K562 (cell line): ENCODE data around the gene PKD2. TPM values are rescaled to one million over a fixed set of nuclear protein-coding genes. Genes with fewer than 3 reads are reported as not detected.

Experiments used
- ATAC-seq: fragments of 200-7000 bp; cut with Tn5 transposase; 3 replicates; pipeline ENCODE4 v1.9.1; 2020; ENCODE audit warnings: moderate library complexity
- BruUV-seq: library from RNA; stranded (reverse); fragments of 400-500 nt; replicated peaks from 2 replicates; lab custom pipeline; 2021; lab: Mats Ljungman, UMichigan
- CTCF ChIA-PET: fragments of 300-600 bp; formaldehyde crosslinking; extraction: SDS; loops from one replicate; lab custom pipeline; 2021; ENCODE audit warnings: low intra/inter-chr PET ratio; lab: Yijun Ruan, JAX
- POLR2A ChIA-PET: fragments of 300-600, 350-650 bp; sonication (Branson Sonifier 250); formaldehyde crosslinking; extraction: SDS; loops from one replicate; lab custom pipeline; 2021; ENCODE audit warnings: antibody characterized with exemption, inconsistent platforms; lab: Yijun Ruan, JAX
- DNase-seq, 4 experiments: peaks; one replicate each; pipeline versions ENCODE4 v3.0.0 to v3.0.0-alpha.2; 2011 to 2018; ENCODE audit warnings: low spot score in 3 of 4, mixed read lengths in 3 of 4; ENCODE audit errors: extremely low read depth in 1 of 4
- FAIRE-seq: peaks from 2 replicates; lab custom pipeline; 2011; peaks lifted over from hg19 to GRCh38; lab: Jason Lieb, UNC
- H2AFZ ChIP-seq: 2 replicates; pipeline ENCODE4 v1.6.0; 2011; ENCODE audit warnings: low read depth, low read length, control low read depth, inconsistent platforms
- H3K27ac ChIP-seq: fragments of 200-600 bp; 3 replicates; pipeline ENCODE4 v1.8.0; 2011; ENCODE audit warnings: low read depth, mild to moderate bottlenecking, control low read depth, inconsistent platforms, low read length, moderate library complexity, mixed read lengths; ENCODE audit errors: extremely low read depth
- H3K27me3 ChIP-seq, 2 experiments: fragments of 300-600 bp in 1 of 2; 2 replicates in 1 of 2; 3 replicates in 1 of 2; pipeline versions ENCODE4 v1.6.0 to v1.8.0; 2011; ENCODE audit warnings: inconsistent platforms in 2 of 2, low read length in 2 of 2, mild to moderate bottlenecking in 1 of 2, mixed read lengths in 1 of 2, moderate library complexity in 1 of 2; ENCODE audit not compliant: control insufficient read depth in 2 of 2, insufficient read depth in 2 of 2
- H3K36me3 ChIP-seq: fragments of 300-600 bp; 3 replicates; pipeline ENCODE4 v1.8.0; 2011; ENCODE audit warnings: mild to moderate bottlenecking, low read length, inconsistent platforms; ENCODE audit not compliant: control insufficient read depth, insufficient read depth
- H3K4me1 ChIP-seq, 2 experiments: fragments of 200-600 bp in 1 of 2; replicated peaks in 1 of 2; 2 replicates in 1 of 2; 3 replicates in 1 of 2; pipeline versions ENCODE4 v1.5.1 to v1.8.0; 2011; ENCODE audit warnings: inconsistent platforms in 2 of 2, low read length in 2 of 2, mild to moderate bottlenecking in 1 of 2, mixed read lengths in 1 of 2, moderate library complexity in 1 of 2; ENCODE audit not compliant: control insufficient read depth in 2 of 2, insufficient read depth in 2 of 2
- H3K4me2 ChIP-seq: 2 replicates; pipeline ENCODE4 v1.6.1; 2011; ENCODE audit warnings: low read length, control low read depth, inconsistent platforms, mixed read lengths; ENCODE audit not compliant: insufficient read depth
- H3K4me3 ChIP-seq: fragments of 200-600 bp; sonication (generic), shearing (Covaris generic); 2 replicates; pipeline ENCODE4 v1.5.1; 2016; ENCODE audit warnings: control low read depth, inconsistent platforms
- H3K79me2 ChIP-seq: fragments of 200-600 bp; 3 replicates; pipeline ENCODE4 v1.8.0; 2011; ENCODE audit warnings: low read length, inconsistent platforms; ENCODE audit not compliant: control insufficient read depth, insufficient read depth
- H3K9ac ChIP-seq, 2 experiments: 2 replicates each; pipeline versions ENCODE4 v1.6.0 to v1.6.1; 2011; ENCODE audit warnings: low read depth in 2 of 2, low read length in 2 of 2, control low read depth in 1 of 2, inconsistent platforms in 1 of 2, mild to moderate bottlenecking in 1 of 2, mixed read lengths in 1 of 2; ENCODE audit not compliant: insufficient read depth in 1 of 2
- H3K9me1 ChIP-seq: one replicate; pipeline ENCODE4 v1.6.0; 2011; ENCODE audit warnings: inconsistent platforms, mild to moderate bottlenecking, low read length, moderate library complexity; ENCODE audit not compliant: control insufficient read depth, insufficient read depth
- H3K9me3 ChIP-seq: replicated peaks from 2 replicates; pipeline ENCODE4 v1.5.1; 2011; ENCODE audit warnings: low read depth, low read length, inconsistent platforms; ENCODE audit not compliant: control insufficient read depth, insufficient read depth
- H4K20me1 ChIP-seq: replicated peaks from 2 replicates; pipeline ENCODE4 v1.6.1; 2011; ENCODE audit warnings: low read length, inconsistent platforms, mixed read lengths; ENCODE audit not compliant: control insufficient read depth, insufficient read depth
- E4F1 ChIP-seq: fragments of 250-450 bp; sonication (Bioruptor Pico); IDR thresholded peaks from 2 replicates; pipeline ENCODE4 v1.5.0; 2021; ENCODE audit warnings: mild to moderate bottlenecking, borderline replicate concordance
- GABPB1 ChIP-seq: sonication (generic); formaldehyde crosslinking; IDR thresholded peaks from 2 replicates; pipeline ENCODE4 v1.8.0; 2022; ENCODE audit warnings: mild to moderate bottlenecking, missing genetic modification reagents
- SREBF1 ChIP-seq: fragments of 150-350 bp; IDR thresholded peaks from 2 replicates; pipeline ENCODE4 v1.6.1; 2014; ENCODE audit warnings: antibody characterized with exemption, low read depth, low read length, borderline replicate concordance
- ZNF778 ChIP-seq: fragments of 450-650 bp; formaldehyde crosslinking; IDR thresholded peaks from 2 replicates; pipeline ENCODE4 v1.4.0; 2020; ENCODE audit warnings: mild to moderate bottlenecking, moderate library complexity
- WGBS: fragments of 100-300 bp; shearing (Covaris generic); methylation state at CpG from one replicate; pipeline ENCODE4 v1.1.6; 2016; ENCODE audit warnings: low coverage, mixed read lengths; ENCODE audit not compliant: insufficient coverage; ENCODE audit errors: missing lambda C conversion rate; 5-methylcytosine and 5-hydroxymethylcytosine counted together
- in situ Hi-C: fragments of 300-500 bp; cut with MboI; formaldehyde crosslinking; loops from 4 replicates; pipeline ENCODE4 v1.15.0; 2018; ENCODE audit warnings: inconsistent platforms, mixed read lengths
- intact Hi-C: fragments of 100-400 bp; cut with micrococcal nuclease; formaldehyde crosslinking; loops from 2 replicates; pipeline ENCODE4 v1.14.2; 2022
- polyA plus RNA-seq, 8 experiments: library from polyadenylated mRNA; depleted of rRNA in 4 of 8; stranded (reverse) in 5 of 8; unstranded in 3 of 8; fragments of >200 nt; fragmentation: Nextera tagmentation in 2 of 8; fragmentation: Illumina TruSeq in 1 of 8; extraction: Ambion mirVana in 2 of 8; extraction: Trizol in 1 of 8; gene quantifications; 2 replicates each; pipeline versions ENCODE4 v1.2.1 to v1.2.3, GENCODE V29; 2011 to 2014; ENCODE audit warnings: inconsistent platforms in 1 of 8, missing spikeins in 1 of 8
- total RNA-seq, 7 experiments: library from RNA; depleted of rRNA in 6 of 7; stranded (reverse); fragments of >200 nt in 6 of 7; fragmentation: Illumina TruSeq in 2 of 7; extraction: Trizol in 2 of 7; gene quantifications; 2 replicates each; pipeline versions ENCODE4 v1.2.1 to v1.2.3, GENCODE V29; 2011 to 2021; ENCODE audit warnings: low replicate concordance in 1 of 7

PKD2 gene
- total and polyA plus RNA-seq, 9 of the 15 experiments (the other 6 are each of a cell fraction or from before 2014, with no cell fraction given): 0.11 to 1.2 (median 0.47) TPM

- H2AFZ ChIP-seq: no peak overlapping the region
- H3K9me1 ChIP-seq: no peaks in the 10 kb centered on the region
- H3K79me2 ChIP-seq: no peaks in the 10 kb centered on the region
- TF ChIP-seq E4F1 (CRISPR knock-in tag) (no peak), ZNF778 (CRISPR knock-in tag) (no peak), GABPB1 (CRISPR knock-in tag) (no peak), SREBF1 (no peak)
- in situ Hi-C loops: no loop called here
- intact Hi-C loops: no loop called here
- POLR2A ChIA-PET: interaction anchor here (0.7 kb wide), 1 partner anchor 154 kb away, joined by 3 read pairs; no protein-coding TSS in a partner anchor
- no peak overlapping the region for H3K27ac ChIP-seq
- H3K4me3 ChIP-seq: no peak overlapping the region
- peaks cover 0 to 6% of the 10 kb centered on the region in 2 experiments; a peak in 1 of 5 replicates for H3K27me3 ChIP-seq
- H3K9me3 ChIP-seq: no peaks in the 10 kb centered on the region
- FAIRE-seq (no peak), ATAC-seq (no peak), DNase-seq (no peak)
- no peaks in the 10 kb centered on the region; a peak in 1 of 5 replicates for H3K4me1 ChIP-seq
- H3K4me2 ChIP-seq: no peak overlapping the region
- H3K36me3 ChIP-seq: no peaks in the 10 kb centered on the region
- no peak overlapping the region for H3K9ac ChIP-seq
- BruUV-seq: no TSS peak
- 11% methylated on average over 10 of the region's 10 CpGs for WGBS
- CTCF ChIA-PET: interaction anchor here (0.7 kb wide), 1 partner anchor 1038 kb away, joined by 3 read pairs; no protein-coding TSS in a partner anchor
- H4K20me1 ChIP-seq: no peaks in the 10 kb centered on the region
Measured at GRCh38 chr4:88015659-88016295, 8.3 kb downstream of the PKD2 start.
